GM21423 (cell line): ENCODE results near the gene ELP2.
"Not testable (repeated sequence)": the region's sequence is repeated elsewhere in the genome, so short reads cannot be mapped to it uniquely, and the experiment has no call there.

Experiments
- ATAC-seq: cut with Tn5 transposase; IDR thresholded peaks from one replicate; pipeline ENCODE4 v1.9.1; 2021; ENCODE audit warnings: mild to moderate bottlenecking, moderate library complexity; ENCODE audit not compliant: unreplicated experiment

The ELP2 gene

GRCh38 chr18:36187193-36187825, 57.6 kb downstream of the ELP2 start, which contains the start of gene MOCOS:
TSS of gene MOCOS (plus strand) at chr18:36187497. CDS start at chr18:36187540, 43 bp downstream.
- ATAC-seq: peak; percentile 67

GRCh38 chr18:36187826-36188721, 58.4 kb downstream of the ELP2 start:
- no peak for ATAC-seq

- ATAC-seq: no peak
Observed at GRCh38 chr18:36188916-36189315, 59.2 kb downstream of the ELP2 start.

DNA sequence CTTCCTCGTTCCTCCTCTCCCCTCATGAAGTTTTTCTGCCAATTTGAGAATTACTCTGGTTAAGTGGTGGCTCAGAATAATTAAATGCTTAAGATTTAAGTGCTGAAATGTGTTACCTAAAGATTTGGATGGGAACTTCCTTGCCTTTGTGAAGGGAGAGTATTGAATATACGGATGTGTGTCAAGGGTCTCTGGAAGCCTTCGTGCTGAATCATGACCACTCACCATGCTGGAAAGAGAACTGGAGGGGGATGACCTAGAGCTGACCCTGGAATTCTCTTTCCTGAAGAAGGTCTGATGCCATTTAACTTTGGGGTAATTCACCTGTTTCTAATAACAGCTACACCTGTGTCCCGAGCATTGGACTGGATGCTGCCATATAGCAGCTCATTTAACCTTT, 59.8 kb downstream of the ELP2 start:
- no peak for ATAC-seq

DNA sequence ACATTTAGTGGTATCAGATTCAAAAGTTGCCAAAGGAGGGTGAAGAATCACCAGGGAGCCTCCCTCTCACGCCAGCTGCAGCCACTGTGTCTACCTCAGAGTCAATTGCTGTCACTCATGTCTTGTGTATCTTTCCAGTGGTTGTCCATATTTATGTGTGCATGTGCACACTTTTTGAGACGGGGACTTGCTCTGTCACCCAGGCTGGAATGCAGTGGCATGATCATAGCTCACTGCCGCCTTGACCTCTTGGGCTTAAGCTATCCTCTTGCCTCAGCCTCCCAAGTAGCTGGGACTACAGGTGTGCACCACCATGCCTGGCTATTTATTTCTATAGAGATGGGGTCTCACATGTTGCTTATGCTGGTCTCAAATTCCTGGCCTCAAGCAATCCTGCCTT, 61.6 kb downstream of the ELP2 start:
- no peak for ATAC-seq

GRCh38 chr18:36191711-36192110, 62.0 kb downstream of the ELP2 start:
- ATAC-seq: no peak

DNA sequence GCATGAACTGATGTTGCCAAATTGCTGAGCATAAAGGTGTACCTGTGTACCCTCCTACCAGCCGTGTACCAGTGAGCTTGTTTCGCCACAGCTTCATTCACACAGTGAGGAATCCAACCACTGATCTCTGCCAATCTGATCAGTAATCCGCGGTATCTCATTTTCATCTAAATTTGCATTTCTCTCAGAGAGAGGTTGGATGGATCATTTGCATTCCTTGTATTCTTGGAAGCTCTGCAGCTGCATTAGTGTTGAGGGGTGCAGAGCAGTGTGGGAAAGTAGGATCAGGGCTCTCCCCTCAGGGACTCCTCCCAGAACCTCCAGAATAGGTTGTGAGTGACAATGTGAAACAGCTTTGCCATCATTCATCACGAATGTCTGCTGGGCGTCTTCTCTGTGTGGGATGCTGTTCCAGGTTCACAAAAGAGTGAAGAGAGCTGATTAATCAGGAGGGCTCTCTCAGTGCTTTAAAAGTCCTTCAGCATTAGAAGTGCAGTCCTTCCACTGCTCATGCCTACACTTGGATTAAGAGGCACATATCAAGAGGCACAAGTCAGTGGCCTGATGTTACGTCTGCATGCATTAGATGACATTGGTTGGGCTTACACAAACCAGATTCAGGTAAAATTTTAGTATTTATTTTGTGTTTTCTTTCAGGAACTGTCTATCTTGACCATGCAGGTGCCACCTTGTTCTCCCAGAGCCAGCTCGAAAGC, 65.1 kb downstream of the ELP2 start:
- no peak for ATAC-seq

DNA sequence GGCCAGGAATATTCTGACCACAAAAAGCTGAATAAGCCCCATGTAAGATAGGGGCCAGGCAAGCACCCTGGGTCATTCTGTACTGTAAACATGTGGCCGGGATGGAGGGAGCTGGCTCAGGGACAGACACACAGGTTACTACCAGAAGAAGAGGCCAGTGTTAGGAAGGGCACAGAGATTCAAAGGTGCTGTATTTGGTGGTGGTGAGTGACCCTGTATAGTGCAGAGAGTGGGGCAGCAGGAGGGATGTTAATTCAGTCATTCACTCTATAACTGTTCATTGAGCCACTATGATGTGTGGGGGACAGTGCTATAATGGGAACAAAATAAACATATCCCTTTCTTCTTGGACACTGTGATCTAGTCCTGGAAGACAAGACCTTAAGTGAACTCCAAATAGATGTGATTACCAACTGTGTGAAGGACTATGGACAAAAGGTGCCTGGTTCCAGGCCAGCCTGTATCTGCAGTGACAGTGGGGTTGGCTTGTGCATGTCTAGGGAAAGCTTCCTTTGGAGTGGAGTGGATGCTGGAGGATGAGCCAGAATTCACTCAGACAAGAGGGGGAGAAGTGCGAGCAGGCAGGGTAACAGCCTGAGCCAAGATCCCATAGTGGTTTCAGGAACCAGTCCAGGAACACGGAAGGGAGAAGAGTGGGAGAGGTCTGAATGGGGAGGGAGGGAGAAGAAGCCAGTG, 65.9 kb downstream of the ELP2 start:
- no peak for ATAC-seq

DNA sequence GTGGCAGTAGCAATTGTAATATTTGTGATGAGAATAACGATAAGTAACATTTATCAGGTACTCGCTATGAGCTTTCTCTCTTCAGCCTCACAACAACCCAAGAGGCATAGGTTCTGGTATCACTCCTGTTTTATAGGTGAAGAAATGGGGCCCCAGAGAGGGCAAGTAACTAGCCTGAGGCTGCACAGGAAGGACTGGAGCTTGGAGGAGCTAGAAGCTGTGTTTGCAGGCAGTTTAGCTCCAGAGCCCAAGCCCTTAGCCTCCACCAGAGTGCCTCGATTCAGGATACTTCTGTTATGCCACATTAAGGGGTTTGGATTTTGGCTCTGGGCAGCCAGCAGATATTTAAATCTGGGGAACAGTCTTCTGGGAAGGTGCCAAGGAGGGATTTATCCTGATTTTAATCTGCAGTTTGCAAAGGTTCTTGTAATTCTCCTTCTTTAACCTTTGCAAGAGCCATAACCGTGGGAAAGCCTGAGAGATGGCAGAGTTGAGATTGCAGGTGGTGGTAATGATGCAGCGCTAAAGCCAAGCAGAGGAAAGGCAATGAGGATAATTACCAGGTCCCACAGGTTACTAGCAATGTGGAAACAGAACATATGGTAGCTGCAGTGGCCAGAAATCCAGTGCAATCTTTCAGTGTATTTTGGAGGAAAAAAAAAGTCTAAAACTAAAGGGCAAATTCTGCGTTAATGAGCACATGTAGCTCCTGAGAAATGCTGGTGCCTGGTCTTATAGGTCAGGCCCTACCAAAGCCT, 66.7 kb downstream of the ELP2 start:
- no peak for ATAC-seq

- no peak for ATAC-seq
Observed at GRCh38 chr18:36197511-36198166, 67.9 kb downstream of the ELP2 start.

DNA sequence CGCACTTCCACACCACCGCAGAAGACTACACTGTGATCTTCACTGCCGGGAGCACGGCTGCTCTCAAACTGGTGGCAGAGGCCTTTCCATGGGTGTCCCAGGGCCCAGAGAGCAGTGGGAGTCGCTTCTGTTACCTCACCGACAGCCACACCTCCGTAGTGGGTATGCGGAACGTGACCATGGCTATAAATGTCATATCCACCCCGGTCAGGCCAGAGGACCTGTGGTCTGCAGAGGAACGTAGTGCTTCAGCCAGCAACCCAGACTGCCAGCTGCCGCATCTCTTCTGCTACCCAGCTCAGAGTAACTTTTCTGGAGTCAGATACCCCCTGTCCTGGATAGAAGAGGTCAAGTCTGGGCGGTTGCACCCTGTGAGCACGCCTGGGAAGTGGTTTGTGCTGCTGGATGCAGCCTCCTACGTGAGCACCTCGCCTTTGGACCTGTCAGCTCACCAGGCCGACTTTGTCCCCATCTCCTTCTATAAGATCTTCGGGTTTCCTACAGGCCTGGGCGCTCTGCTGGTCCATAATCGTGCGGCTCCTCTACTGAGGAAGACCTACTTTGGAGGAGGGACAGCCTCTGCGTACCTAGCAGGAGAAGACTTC, 70.1 kb downstream of the ELP2 start:
- no peak for ATAC-seq

DNA sequence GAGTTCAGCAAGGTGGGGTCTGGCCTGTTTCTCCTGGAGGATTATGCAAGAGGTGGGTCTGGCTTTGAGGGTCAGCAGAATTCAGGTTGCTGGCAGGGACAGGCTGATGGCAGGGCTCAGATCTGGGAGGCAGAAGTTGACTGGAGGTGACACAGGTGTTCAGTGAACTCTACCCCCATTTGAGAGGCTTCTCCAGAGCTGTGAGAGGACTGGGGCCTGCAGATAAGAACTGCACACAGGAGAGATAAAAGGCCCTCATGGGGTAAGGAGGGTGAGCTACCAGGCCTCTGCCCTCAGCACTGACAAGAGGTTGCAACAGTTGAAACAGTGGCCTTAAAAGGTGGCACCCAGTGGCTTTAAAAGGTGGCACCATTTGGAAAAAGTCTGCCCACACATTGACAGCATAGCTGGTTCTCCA, 70.7 kb downstream of the ELP2 start:
- no peak for ATAC-seq

GRCh38 chr18:36201765-36202164, 72.1 kb downstream of the ELP2 start:
- ATAC-seq: no peak

GRCh38 chr18:36203360-36203895, 73.7 kb downstream of the ELP2 start:
- ATAC-seq: no peak

- ATAC-seq: no peak
Observed at GRCh38 chr18:36205166-36205565, 75.5 kb downstream of the ELP2 start.

- ATAC-seq: no peak
Observed at GRCh38 chr18:36207303-36207702, 77.6 kb downstream of the ELP2 start.

GRCh38 chr18:36207969-36208368, 78.3 kb downstream of the ELP2 start:
- not testable (repeated sequence) for ATAC-seq

GRCh38 chr18:36211612-36212065, 81.9 kb downstream of the ELP2 start:
- ATAC-seq: no peak
